ENCODE results near the gene ATXN8OS. TPM values are rescaled to one million over a fixed set of nuclear protein-coding genes. Genes with fewer than 3 reads are reported as not detected.

Gene ATXN8OS
- polyA plus RNA-seq, 1 of the 3 experiments (the other 2 are of a cell fraction), result not detected

DNA sequence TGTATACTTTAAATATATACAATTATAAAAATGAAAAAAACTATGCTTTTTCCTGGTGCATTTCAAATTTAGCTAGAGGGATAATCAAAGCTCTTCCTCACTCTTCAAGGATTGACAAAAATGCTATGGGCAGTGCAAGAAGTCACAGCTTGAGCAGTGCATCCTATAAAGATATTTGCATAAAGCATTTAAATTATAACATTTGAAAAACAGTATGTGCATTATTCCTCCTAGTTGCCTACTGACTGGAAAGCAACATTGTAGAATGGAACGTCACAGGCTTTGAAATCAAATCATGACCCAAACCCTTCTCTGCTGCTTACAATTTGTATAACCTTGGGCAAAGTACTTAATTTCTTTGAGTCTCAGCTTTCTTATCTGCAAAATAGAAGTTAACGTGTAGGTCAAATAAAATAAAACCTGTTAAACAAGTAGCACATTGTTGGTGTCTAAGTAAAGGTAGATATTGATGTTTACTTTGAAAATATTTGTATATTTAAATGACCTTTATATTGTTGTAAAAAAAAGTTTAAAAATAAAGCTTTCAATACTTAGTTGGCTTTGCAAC, 9.8 kb downstream of the ATXN8OS start:
- H4K20me1 ChIP-seq (ENCODE audit: insufficient read depth), result no peaks in the 10 kb centered on the region
- H3K4me2 ChIP-seq, result no peak overlapping the region
- H3K36me3 ChIP-seq (replicated peaks in 1 of 2; ENCODE audit: control insufficient read depth in 1 of 2, insufficient read depth in 2 of 2, low read length in 1 of 2), result no peaks in the 10 kb centered on the region
- H3K9me3 ChIP-seq, result no peaks in the 10 kb centered on the region
- POLR2A ChIA-PET, result no interaction called here
- TF ChIP-seq, protein P1, sequence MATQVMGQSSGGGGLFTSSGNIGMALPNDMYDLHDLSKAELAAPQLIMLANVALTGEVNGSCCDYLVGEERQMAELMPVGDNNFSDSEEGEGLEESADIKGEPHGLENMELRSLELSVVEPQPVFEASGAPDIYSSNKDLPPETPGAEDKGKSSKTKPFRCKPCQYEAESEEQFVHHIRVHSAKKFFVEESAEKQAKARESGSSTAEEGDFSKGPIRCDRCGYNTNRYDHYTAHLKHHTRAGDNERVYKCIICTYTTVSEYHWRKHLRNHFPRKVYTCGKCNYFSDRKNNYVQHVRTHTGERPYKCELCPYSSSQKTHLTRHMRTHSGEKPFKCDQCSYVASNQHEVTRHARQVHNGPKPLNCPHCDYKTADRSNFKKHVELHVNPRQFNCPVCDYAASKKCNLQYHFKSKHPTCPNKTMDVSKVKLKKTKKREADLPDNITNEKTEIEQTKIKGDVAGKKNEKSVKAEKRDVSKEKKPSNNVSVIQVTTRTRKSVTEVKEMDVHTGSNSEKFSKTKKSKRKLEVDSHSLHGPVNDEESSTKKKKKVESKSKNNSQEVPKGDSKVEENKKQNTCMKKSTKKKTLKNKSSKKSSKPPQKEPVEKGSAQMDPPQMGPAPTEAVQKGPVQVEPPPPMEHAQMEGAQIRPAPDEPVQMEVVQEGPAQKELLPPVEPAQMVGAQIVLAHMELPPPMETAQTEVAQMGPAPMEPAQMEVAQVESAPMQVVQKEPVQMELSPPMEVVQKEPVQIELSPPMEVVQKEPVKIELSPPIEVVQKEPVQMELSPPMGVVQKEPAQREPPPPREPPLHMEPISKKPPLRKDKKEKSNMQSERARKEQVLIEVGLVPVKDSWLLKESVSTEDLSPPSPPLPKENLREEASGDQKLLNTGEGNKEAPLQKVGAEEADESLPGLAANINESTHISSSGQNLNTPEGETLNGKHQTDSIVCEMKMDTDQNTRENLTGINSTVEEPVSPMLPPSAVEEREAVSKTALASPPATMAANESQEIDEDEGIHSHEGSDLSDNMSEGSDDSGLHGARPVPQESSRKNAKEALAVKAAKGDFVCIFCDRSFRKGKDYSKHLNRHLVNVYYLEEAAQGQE (IDR thresholded peaks at IDR 0.05; ENCODE audit: low read depth, low read length), result no peak
- TF ChIP-seq, protein P2, sequence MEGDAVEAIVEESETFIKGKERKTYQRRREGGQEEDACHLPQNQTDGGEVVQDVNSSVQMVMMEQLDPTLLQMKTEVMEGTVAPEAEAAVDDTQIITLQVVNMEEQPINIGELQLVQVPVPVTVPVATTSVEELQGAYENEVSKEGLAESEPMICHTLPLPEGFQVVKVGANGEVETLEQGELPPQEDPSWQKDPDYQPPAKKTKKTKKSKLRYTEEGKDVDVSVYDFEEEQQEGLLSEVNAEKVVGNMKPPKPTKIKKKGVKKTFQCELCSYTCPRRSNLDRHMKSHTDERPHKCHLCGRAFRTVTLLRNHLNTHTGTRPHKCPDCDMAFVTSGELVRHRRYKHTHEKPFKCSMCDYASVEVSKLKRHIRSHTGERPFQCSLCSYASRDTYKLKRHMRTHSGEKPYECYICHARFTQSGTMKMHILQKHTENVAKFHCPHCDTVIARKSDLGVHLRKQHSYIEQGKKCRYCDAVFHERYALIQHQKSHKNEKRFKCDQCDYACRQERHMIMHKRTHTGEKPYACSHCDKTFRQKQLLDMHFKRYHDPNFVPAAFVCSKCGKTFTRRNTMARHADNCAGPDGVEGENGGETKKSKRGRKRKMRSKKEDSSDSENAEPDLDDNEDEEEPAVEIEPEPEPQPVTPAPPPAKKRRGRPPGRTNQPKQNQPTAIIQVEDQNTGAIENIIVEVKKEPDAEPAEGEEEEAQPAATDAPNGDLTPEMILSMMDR (IDR thresholded peaks at IDR 0.05), result no peak
- TF ChIP-seq RCOR1 (IDR thresholded peaks at IDR 0.05; ENCODE audit: low read length) (no peak), FOXM1 (IDR thresholded peaks at IDR 0.05; ENCODE audit: low read depth) (no peak), EZH2phosphoT487 (IDR thresholded peaks at IDR 0.05; ENCODE audit: borderline replicate concordance, low read depth) (no peak), RFX5 (IDR thresholded peaks at IDR 0.05; ENCODE audit: low read length) (no peak)
- TF ChIP-seq, protein P3, sequence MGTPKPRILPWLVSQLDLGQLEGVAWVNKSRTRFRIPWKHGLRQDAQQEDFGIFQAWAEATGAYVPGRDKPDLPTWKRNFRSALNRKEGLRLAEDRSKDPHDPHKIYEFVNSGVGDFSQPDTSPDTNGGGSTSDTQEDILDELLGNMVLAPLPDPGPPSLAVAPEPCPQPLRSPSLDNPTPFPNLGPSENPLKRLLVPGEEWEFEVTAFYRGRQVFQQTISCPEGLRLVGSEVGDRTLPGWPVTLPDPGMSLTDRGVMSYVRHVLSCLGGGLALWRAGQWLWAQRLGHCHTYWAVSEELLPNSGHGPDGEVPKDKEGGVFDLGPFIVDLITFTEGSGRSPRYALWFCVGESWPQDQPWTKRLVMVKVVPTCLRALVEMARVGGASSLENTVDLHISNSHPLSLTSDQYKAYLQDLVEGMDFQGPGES (IDR thresholded peaks at IDR 0.05; ENCODE audit: low read depth, low read length), result no peak
- TF ChIP-seq, protein P4, sequence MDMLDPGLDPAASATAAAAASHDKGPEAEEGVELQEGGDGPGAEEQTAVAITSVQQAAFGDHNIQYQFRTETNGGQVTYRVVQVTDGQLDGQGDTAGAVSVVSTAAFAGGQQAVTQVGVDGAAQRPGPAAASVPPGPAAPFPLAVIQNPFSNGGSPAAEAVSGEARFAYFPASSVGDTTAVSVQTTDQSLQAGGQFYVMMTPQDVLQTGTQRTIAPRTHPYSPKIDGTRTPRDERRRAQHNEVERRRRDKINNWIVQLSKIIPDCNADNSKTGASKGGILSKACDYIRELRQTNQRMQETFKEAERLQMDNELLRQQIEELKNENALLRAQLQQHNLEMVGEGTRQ (IDR thresholded peaks at IDR 0.05; ENCODE audit: borderline replicate concordance, low read depth, low read length), result no peak
- TF ChIP-seq, protein P5, sequence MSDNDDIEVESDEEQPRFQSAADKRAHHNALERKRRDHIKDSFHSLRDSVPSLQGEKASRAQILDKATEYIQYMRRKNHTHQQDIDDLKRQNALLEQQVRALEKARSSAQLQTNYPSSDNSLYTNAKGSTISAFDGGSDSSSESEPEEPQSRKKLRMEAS (IDR thresholded peaks at IDR 0.05; ENCODE audit: low read depth), result no peak
- no peaks in the 10 kb centered on the region for H3K27me3 ChIP-seq (ENCODE audit: insufficient read depth)
- H3F3A ChIP-seq (replicated peaks; ENCODE audit: insufficient read depth), result no peaks in the 10 kb centered on the region
- no peaks in the 10 kb centered on the region for H3K4me1 ChIP-seq (ENCODE audit: control insufficient read depth in 1 of 2, insufficient read depth in 2 of 2, low read depth in 1 of 2, low read length in 1 of 2)
- DNase-seq, result no peak
- H3K27ac ChIP-seq (ENCODE audit: low read depth in 2 of 2, low read length in 1 of 2), result no peak overlapping the region
- CTCF ChIA-PET, result interaction anchor here (1.1 to 1.7 kb wide), 2 partner anchors 15 to 451 kb away, joined by 3 to 4 read pairs; no protein-coding TSS in a partner anchor
- H3K79me2 ChIP-seq (ENCODE audit: insufficient read depth), result no peaks in the 10 kb centered on the region
- H3K4me3 ChIP-seq (ENCODE audit: low read depth in 2 of 2, low read length in 1 of 2), result no peak overlapping the region
- 57% methylated on average over 2 of the region's 2 CpGs for WGBS (ENCODE audit: low lambda C conversion rate)
- no peak overlapping the region for H3K9ac ChIP-seq
- H2AFZ ChIP-seq (ENCODE audit: low read depth), result no peak overlapping the region
- no peaks in the 10 kb centered on the region for H3K9me2 ChIP-seq
